HG03354 (cell line): ENCODE results near the gene NFAM1.

Source experiments
- ATAC-seq: cut with Tn5 transposase; IDR thresholded peaks from one replicate; pipeline ENCODE4 v1.9.1; 2021; ENCODE audit warnings: mild to moderate bottlenecking; ENCODE audit not compliant: unreplicated experiment, poor library complexity, severe bottlenecking

The NFAM1 gene

DNA sequence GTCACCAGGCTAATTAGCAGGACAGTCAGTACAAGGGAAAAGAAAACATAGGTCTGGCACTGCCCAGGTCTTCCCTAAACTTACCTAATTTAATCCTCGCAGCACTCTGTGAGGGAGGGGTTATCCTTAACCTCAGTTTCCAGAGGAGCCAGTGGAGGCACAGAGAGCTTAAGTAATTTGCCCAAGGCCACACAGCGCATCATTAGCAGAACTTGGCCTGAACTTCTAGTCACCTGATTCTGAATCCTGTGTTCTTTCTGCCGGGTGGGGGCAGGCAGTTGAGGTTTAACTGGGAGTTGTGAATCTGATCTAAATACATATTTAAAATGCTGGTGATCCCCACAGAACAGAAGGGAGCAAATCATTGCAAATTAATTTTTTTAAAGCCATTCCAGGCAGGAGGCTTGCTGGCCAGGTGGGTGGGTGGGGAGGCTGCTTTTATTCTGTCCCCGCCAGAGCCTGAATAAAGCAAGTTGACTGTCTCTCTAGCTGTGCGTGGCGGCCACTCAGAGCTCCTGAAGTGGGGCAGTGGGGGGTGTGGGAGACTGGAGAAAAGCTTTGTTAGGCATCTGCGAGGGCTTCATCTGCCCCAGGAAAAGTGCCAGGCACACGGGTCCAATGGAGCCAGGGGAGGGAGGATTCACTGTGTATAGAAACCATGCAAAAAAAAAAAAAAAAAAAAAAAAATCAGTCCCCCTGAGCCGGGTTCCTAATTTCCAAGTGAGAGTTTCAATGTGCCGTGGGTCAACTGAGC, 66.1 kb downstream of the NFAM1 start:
- ATAC-seq: no peak

DNA sequence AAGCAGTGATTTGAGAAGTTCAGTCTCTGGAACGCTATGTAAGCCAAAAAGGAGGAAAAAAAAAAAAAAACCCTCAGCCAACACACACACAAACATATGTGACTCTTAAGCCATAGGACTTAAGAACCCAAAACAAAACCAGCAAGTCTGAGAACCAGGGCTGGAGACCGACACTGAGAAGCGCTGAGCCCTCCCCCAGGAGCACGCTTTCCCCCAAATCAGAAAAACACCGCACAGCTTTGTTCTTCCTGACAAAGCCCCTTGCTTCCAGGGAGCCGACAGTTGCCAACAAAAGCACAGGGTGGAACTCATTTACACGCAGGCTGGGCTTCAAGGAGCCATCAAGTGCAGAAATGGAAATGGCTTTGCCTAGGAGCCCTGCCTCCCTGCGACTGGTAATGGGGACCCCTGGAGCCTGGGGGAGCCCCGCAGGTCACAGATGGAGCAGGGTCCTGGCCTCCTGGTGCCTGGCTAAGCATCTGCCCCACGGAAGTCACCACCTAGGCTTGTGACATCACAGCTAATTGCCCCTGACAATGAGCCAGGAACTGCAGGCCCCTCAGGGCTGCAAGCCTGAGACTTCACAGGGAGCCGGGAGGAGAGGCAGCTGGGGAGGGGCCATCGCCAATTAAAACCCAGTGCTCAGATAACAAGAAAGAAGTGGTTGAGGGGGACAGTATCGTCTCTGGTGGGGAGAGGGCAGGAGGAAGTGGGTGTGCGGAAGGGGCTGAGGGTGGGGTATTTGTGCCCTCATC, 66.9 kb downstream of the NFAM1 start:
- no peak for ATAC-seq

DNA sequence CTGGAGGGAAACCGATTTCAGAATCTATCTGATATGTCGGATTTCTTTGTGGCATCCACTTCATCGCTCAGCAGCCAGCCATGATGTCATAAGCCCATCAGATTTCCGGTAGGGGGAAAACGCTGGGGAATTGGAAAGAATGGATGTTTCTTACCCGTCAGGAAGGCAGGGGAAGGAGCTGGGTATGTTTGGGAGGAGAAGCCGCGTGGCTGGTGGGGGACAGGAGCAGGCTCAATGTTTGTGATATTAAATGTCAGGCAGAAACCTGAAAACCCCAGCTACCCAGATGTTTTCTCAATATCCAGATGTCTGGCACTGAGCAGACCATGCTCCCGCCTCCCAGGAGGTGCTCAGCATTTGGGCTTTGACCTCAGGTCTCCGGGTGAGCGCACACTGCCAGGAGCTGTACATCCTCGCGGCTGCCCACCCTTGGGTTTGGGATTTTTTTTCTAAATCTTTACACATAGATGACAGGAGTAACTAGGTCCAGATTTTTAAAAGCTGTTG, 67.5 kb downstream of the NFAM1 start:
- ATAC-seq: no peak

DNA sequence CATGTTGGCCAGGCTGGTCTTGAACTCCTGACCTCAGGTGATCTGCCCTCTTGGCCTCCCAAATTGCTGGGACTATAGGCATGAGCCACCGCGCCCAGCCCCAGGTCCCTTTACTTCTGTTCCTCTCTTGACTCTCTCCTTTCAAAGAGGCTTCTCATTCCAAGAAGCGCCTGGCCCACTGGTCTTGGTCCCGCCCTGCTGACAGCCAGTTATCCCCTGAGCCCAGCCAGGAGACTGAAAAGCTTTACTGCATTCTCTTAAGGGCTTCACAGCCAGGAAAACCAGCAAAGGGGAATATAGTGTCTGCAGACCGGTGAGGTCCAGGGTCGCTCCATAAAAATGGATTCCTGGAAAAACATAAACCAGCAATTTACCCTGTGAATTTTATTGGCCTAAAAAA, 68.3 kb downstream of the NFAM1 start:
- no peak for ATAC-seq

DNA sequence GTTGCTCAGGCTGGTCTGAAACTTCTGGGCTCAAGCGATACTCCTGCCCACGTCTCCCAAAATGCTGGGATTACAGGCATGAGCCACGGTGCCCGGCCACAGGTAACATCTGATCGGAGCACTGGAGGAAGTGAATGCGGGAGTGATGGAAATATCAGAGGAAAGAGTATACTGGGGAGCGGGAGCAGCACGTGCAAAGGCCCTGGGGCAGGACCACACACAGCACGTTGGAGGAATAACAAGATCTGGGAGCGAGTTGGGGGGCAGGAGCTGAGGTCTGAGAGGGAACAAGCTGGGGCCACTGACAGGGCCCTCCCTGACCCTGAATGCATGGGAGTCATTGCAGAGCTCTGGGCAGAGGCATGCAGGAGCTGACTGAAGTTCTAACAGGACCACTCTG, 70.7 kb downstream of the NFAM1 start:
- ATAC-seq: no peak

DNA sequence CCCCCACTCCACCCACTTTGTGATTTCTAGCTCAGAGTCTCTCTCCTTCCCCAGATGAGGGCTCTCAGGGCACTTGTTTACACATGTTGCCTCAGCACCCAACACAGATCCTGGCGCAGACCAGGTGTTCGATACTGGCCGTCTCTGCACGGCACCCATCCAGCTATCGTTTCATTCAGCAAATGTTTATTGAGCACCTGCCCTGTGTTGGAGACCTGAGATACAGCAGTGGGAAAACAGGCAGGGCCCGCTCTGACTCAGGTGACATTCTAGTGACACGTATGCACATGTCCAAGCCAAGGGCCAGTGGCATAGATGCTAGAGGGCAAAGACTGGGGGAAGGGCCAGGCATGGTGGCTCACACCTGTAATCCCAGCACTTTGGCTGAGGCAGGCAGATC, 71.9 kb downstream of the NFAM1 start:
- ATAC-seq: no peak

DNA sequence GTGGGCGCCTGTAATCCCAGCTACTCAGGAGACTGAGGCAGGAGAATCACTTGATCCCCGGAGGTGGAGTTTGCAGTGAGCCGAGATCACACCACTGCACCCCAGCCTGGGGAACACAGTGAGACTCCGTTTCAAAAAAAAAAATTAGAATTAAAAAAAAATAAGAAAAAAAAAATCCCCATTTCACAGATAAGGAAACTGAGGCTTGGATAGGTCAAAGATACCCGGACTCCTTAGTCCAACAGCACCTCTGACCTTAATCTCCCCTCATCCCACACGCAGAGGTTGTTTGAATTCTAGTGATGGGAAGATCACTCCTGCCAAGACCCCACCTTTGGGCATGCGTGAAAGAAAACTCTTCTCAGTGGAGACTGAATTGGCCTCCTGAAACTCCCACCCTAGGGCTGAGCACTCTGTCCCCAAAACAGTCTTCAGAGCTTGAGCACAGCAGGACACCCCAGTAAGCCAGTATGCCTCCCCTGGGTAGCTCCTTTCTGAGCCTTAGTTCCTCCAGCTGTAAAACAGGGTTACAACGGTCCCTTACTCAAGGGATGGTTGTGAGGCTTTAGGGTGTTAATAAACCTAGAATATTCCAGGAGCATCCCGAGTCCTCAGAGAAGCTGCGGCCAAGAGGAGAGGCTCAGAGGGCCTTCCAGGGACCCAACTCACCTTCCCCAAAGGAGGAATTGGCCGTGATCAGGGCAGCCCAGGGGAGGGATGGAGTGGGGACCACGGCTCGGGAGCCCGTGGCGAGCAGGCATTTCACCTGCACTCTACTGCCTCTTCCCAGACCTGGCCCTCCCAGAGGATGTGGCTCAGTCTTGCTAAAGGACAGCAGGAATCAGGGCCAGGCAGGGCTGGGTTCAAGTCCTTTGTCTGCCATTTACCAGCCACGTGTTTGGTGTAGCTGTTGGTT, 73.3 kb downstream of the NFAM1 start:
- ATAC-seq: no peak

DNA sequence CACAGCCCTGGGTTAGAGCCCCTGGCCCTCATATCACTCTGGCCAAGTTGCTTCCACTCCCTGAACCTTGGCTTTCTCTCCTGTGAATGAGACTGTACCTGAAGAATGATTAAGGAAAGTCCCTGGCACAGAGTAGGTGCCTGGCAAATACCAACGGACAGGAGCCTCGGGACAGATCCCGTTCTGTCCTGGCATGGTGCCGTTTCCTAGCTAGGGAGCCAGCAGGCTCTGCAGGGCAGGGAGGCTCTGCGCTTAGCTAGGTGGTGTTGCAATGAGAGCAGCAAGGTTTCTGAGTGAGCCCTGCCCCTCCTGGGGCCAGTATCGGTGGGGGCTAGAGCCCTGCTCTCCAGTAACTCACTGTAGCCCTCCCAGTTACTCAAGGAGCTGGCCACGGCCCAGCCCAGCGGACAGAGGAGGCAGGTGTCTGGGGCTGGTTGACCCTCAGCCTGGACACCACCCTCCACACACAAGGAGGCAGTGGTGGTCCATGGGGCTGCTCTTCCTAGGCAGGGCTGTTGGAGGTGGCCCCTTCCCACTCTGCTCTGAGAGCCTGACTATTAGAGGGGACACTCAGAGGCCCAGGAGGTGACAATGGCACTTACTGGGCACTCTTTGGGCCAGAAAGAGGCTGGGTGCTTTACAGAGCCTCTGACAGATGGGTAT, 74.4 kb downstream of the NFAM1 start:
- ATAC-seq: no peak

DNA sequence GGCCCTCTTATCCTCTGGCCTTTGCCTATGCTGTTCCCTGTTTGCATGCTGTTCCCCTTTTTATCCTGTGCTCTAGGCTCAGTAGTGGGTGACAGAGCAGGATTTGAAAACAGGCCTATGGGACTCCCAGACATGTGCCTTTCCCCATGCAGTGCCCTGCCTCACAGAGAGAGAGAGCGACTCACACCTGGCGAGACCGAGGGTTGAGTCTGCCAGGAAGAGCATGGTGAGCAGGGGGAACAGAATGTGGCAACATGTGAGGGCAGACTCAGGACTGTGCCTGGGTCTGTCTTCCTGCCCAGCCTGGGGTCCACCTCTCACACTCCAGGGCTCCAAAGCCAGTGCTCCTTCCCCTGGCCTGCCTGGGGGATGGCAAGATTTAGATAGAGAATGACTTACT, 75.0 kb downstream of the NFAM1 start:
- ATAC-seq: no peak

DNA sequence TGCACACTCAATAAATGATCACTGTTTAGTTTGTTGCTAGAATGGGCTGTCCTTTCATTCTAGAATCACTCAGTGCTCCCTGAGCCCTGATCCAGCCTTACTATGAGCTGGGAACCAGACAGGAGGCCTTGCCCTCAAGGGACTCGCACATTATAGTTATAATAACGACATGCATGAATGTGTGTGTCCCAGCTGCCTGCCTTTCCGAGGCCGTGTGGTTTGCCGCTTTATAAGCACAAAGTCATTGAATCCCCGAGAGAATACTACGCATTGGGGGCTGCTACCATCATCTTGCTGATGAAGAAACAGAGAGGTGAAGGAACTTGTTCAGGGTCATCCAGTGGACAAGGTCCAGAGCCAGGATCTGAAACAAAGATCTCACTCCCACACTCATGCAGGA, 75.7 kb downstream of the NFAM1 start:
- no peak for ATAC-seq

DNA sequence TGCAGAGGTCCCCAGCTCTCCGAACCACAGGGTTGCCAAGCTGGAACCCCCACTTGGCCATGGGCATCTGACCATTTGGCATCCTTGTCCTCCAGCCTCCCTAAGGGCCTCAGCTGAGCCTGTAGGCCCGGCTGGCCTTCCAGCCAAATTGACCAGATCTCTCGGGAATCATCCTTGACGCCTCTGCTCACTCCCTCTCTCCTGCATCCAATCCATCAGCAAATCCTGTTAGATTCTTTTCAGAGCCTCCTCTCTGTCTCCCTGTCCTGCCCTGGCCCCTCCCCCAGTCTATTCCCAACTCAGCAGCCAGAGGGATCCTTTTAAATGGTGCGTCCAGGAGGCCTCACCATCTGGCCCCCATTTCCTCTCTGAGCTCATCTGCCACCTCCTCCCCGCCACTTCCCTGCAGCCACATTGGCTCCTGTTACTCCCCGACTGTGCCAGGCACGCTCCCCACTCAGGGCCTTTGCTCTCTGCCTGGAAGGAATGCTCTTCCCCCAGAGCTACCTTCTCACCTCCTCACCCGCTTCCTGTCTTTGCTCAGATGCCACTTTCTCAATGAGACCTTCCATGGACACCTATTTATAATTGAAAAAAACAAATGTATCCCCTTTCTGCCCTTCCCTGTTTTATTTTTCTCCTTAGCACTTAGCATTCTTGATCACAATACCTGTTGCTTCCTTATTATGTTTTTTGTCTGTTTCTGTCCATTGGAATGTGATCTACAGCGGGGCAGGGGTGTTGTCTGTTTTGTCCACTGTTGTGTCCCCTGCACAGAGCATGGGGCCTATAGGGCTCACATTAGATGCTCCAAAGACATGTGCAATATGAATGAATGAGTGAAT, 78.1 kb downstream of the NFAM1 start:
- no peak for ATAC-seq

DNA sequence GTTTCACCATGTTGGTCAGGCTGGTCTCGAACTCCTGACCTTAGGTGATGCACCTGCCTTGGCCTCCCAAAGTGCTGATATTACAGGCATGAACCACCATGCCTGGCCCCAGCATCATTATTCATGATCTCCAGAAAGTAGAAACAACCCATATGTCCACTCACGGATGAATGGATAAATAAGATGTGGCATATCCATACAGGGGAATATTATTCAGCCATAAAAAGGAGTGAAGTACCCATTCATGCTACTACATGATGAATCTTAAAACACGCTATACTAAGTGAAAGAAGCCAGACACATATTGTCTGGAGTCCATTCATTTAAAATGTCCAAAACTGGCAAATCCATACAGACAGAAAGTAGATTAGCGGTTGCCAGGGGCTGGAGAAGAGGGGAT, 81.8 kb downstream of the NFAM1 start:
- ATAC-seq: no peak

DNA sequence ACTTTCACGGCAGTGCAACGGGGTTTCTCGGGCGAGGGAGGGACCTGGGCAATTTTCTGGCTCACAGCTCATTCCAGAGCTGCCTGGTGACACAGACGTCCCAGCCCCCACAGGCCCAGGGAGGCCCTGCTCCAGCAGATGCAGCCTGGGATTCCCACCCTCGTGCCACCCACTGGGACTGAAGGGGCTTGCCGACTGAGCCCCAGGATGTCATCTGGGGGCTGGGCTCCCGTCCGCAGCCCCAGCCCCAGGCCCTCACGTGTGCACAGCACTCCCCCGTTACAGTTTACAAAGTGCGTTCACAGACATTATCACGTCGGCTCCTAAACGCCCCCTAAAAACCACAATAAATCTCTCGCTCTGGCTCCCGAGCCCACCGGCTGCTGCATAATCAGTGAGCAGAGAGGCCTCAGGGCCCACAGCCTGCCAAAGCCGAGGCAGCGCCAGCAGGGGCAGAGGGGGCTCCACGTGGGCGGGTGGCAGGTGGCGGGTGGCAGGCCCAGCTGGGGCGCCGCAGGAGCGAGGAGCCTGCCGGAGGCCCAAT, 84.8 kb downstream of the NFAM1 start:
- no peak for ATAC-seq

DNA sequence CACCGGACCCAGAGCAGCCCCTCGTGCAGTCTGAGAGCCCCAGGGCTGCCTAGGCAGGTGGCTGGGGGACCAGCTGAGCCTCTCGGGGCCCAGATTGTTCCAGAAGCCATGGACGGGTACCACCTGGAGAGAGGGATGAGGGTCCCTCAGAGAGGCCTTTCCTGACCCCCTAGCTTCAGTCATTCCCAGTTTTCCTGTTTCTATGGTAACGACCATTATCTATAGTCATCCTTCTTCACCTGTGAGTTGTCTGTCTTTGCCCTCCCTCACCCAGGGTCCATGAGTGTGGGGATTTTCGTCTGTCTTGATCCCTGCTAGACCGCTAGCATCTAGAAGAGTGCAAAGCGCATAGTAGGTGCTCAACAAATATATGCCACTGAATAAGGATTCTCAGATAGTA, 85.5 kb downstream of the NFAM1 start:
- no peak for ATAC-seq

DNA sequence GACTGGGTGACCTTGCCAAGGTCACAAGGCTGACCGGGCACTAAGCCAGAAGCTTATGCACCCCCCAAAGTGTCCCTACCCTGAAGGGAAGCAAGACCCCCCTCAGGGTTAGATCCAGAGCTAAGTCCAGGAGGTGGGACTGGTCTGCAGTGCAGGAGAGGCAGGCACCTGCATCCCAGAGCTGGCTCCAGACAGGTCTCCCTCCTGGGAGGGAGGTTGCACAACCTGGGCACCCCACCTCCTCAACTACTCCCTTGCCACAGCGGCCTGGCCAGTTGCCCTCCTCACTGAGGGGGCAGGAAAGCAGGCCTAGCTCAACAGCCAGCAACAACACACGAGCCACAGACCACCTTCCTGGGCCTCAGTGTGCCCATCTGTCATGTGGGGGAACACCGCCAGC, 86.7 kb downstream of the NFAM1 start:
- ATAC-seq: no peak

DNA sequence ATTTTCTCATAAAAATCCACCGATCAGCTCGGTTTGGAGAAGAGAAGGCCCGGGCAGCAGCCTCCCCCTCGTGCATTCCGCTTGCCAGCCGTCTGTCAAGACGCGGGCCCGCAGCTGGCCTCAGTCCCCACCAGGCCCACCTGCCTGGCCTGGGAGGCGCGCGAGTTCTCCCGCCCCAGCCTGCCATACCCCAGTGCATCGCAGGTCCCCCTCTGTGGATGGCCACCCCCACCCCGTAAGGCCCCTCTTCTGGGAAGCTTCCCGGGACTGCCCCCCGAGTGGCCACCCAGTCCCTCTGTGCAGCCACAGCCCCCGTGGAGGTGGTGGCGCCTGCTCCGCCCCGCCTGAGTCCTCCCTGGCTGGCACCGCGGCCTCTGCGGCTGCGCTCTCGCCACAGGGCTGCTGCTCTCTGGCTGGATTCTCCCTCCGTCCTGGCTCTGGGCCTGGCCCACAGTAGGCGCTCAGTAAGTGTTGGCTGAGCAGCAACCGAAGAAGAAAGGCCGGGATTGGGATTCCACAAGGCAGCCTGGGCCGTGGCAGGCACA, 87.8 kb downstream of the NFAM1 start:
- ATAC-seq: no peak

DNA sequence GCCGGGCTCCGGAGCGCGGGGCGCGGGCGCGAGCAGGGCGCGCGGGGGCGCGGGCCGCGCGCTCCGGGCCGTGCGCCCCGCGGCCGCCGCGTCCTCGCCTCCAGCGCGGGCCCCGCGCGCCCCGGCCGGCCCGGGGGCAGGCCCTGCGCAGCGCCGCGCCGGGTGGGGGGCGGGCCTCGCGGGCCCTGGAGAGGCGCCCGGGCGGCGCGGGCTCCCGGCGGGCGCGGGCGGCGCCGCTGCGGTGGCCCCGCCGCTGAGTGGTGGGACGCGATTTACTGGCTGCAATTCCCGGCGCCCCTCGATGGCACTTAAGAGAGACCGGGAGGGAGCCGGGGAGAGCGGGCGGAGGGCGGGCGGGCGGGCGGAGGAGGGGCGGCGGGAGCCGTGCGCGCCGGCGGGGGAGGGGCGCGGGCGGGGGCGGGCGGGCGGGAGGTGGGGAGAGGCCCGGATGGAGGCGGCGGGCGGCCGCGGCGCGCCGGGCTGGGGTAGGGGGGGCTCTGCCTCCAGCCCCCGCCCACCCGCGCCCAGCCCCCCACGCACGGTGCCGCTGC, 88.6 kb downstream of the NFAM1 start:
- no peak for ATAC-seq

DNA sequence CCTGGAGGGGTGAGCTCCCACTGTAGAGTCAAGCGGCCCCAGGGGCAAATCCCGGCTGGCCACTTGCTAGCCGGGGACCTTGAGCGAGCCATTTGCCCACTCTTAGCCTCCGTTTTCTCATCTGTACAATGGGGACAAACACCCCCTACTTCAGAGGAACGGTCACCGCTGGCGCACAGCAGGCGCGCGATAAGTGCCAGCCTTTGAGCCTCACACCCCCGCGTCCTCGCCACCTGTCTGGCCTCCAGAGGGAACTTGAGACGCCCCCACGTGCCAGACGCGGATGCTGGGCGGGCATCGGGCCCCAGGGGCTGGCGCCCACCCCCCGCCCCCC, 89.1 kb downstream of the NFAM1 start:
- ATAC-seq: no peak
